ENCODE data around the gene ADAM12. TPM values are rescaled to one million over a fixed set of nuclear protein-coding genes. Genes with fewer than 3 reads are reported as not detected.
A peak's percentile ranks its signal among the peaks of the same experiment; 100 is the strongest.
"Not testable (repeated sequence)": the region's sequence is repeated elsewhere in the genome, so short reads cannot be mapped to it uniquely, and the experiment has no call there.

Gene ADAM12
- polyA plus RNA-seq, 1 donor: 2.2 TPM

DNA sequence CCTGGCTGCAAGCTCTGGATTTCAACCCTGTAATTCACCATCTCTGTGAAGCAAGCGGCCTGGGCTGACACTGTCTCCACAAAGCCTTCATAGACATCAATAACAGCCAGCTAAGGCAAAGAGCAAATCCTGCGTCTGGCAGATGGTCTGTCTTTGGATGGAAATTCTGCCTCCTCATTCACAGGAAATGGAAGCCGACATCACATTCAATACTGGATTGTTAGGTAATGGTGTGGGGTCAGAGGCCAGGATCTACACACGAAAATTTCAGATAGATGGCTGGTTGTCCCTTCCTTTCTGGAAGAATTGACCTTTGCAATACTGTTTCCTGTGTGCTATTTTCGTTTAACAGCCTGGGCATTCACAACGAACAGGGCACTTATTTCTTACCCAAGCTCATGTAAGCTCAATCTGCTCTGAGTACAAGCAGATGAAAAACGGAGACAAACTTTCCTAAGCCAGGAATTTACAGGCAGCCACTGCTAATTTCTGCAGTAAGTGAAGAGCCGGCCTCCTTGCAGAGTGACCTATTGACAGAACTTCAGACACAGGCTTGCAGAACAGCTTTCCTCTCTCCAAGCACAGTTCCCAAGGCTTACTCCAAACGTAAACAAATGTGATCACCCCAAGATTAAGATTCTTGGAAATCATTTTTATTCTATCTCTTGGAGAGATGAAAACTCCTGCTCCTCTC is 3.1 kb upstream of the ADAM12 start:
- H3K27me3 ChIP-seq (ENCODE audit: control insufficient read depth, insufficient read depth, low read length): peaks cover 29% of the 10 kb centered on the region
- DNase-seq: no peak
- 71% methylated on average over 1 of the region's 9 CpGs for WGBS (ENCODE audit: insufficient coverage, low lambda C conversion rate)

DNA sequence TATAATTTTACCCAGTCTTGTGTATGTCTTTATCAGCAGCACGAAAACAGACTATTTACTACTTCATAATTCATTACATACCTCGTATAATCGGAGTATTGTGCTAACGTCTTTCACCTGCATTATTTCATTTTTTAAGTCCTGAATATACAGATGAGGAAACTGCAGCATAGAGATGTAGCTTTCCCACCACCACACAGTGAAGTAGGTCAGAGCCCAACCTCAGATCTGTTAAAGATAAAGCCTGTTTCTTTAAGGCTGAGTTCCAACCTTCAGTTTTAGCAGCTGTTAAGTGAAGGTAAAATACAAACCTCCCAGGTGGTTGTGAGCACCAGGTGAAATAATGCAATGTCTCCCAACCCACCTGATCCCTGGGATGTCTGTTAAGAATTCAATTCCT is 2.0 kb upstream of the ADAM12 start:
- WGBS (ENCODE audit: insufficient coverage, low lambda C conversion rate): 100% methylated on average over 3 of the region's 4 CpGs
- Histone ChIP-seq H3K9me3 (ENCODE audit: control insufficient read depth, low read depth, low read length) (no peaks in the 10 kb centered on the region), H3K36me3 (ENCODE audit: control insufficient read depth, insufficient read depth, low read length) (no peaks in the 10 kb centered on the region), H3K27ac (ENCODE audit: low read length) (no peak overlapping the region), H3K4me3 (ENCODE audit: low read length) (no peak overlapping the region), H3K27me3 (ENCODE audit: control insufficient read depth, insufficient read depth, low read length) (peaks cover 36% of the 10 kb centered on the region), H3K4me1 (ENCODE audit: control insufficient read depth, insufficient read depth, low read length) (peaks cover 3% of the 10 kb centered on the region)
- no peak for DNase-seq

More for the DNA sequence above, 3.1 kb upstream of the ADAM12 start:
- H3K36me3 ChIP-seq (ENCODE audit: control insufficient read depth, insufficient read depth, low read length): no peaks in the 10 kb centered on the region
- no peak overlapping the region for H3K27ac ChIP-seq (ENCODE audit: low read length)
- H3K4me1 ChIP-seq (ENCODE audit: control insufficient read depth, insufficient read depth, low read length): peaks cover 3% of the 10 kb centered on the region
- H3K9me3 ChIP-seq (ENCODE audit: control insufficient read depth, low read depth, low read length): no peaks in the 10 kb centered on the region
- H3K4me3 ChIP-seq (ENCODE audit: low read length): no peak overlapping the region

GRCh38 chr10:126387041-126387921 is 996 bp downstream of the ADAM12 start:
- H3K4me3 ChIP-seq (ENCODE audit: low read length): no peak overlapping the region
- no peak overlapping the region for H3K27ac ChIP-seq (ENCODE audit: low read length)
- WGBS (ENCODE audit: insufficient coverage, low lambda C conversion rate): 0% methylated on average over 4 of the region's 50 CpGs
- H3K36me3 ChIP-seq (ENCODE audit: control insufficient read depth, insufficient read depth, low read length): no peaks in the 10 kb centered on the region
- peaks cover 3% of the 10 kb centered on the region for H3K4me1 ChIP-seq (ENCODE audit: control insufficient read depth, insufficient read depth, low read length)
- DNase-seq: peak in 1 of 2 donors; percentile 35
- no peaks in the 10 kb centered on the region for H3K9me3 ChIP-seq (ENCODE audit: control insufficient read depth, low read depth, low read length)
- H3K27me3 ChIP-seq (ENCODE audit: control insufficient read depth, insufficient read depth, low read length): peaks cover 39% of the 10 kb centered on the region

DNA sequence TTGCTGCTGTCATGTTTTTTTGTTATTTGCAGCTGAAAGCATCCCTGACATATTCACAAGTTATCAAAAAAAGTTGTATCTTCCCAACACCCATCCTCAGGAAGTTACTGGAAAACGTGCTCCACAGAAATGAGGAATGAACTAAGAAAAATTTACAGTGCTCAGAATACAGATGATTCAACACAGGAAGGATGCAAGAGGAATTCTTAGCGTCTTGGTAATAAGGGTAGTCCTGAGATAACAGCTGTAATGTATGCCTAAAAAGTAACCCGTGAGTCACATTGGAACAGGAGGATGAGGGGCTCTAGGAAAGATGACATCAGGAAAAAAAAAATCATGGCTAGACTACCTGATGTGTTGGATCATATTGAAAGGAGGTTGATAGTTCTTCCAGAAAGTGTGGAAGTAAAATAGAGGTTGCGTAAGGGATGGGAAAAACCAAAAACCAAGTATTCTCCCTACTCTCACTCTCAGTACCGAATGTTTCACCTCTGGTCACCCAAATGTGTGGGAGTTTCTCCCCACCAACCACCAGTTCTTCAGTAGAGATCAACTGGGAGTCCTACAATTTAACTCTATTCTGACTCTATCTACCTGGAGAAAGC is 3.9 kb downstream of the ADAM12 start:
- DNase-seq: no peak
- 94% methylated on average over 3 of the region's 5 CpGs for WGBS (ENCODE audit: insufficient coverage, low lambda C conversion rate)
- H3K27ac ChIP-seq (ENCODE audit: low read length): no peak overlapping the region

DNA sequence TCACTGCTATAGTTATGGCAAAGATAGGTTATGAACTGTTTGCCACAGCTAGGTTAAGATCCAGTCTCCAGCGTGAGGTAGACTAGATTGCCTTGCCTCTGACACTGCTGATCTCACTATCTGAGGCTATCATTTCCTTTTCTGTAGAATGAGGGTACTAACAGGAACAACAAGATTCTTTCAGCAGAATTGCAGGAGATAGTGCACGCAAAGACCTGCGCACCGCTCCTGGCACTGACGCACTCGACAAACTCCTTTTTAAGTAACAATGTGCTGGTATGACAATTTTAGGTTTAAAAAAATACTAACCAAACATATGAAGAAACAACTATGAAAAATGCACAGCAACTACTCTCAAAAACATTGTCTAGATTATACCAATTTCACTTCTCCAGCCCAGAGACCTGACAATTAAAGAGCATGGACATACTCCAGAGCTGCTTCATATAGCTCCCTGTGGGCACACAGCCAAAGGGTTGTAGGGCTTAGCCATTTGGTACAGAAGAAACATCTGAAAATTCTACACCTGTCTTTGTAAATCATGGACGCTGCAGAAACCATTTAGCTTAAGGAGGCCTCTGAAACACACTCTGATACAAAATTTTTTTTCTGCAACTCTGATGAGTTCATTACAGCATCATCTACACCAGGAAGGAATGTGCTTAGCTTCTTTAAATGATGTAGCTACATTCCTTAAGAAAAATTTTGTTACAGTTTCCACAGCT is 7.8 kb downstream of the ADAM12 start:
- DNase-seq: no peak
- no peak overlapping the region for H3K27ac ChIP-seq (ENCODE audit: low read length)
- no peaks in the 10 kb centered on the region for H3K9me3 ChIP-seq (ENCODE audit: control insufficient read depth, low read depth, low read length)
- H3K36me3 ChIP-seq (ENCODE audit: control insufficient read depth, insufficient read depth, low read length): no peaks in the 10 kb centered on the region
- peaks cover 3% of the 10 kb centered on the region for H3K27me3 ChIP-seq (ENCODE audit: control insufficient read depth, insufficient read depth, low read length)
- no peak overlapping the region for H3K4me3 ChIP-seq (ENCODE audit: low read length)
- H3K4me1 ChIP-seq (ENCODE audit: control insufficient read depth, insufficient read depth, low read length): no peaks in the 10 kb centered on the region
- 90% methylated on average over 2 of the region's 7 CpGs for WGBS (ENCODE audit: insufficient coverage, low lambda C conversion rate)

More for the DNA sequence above, 3.9 kb downstream of the ADAM12 start:
- Histone ChIP-seq H3K4me1 (ENCODE audit: control insufficient read depth, insufficient read depth, low read length) (peaks cover 3% of the 10 kb centered on the region), H3K9me3 (ENCODE audit: control insufficient read depth, low read depth, low read length) (no peaks in the 10 kb centered on the region), H3K4me3 (ENCODE audit: low read length) (no peak overlapping the region), H3K27me3 (ENCODE audit: control insufficient read depth, insufficient read depth, low read length) (peaks cover 33% of the 10 kb centered on the region), H3K36me3 (ENCODE audit: control insufficient read depth, insufficient read depth, low read length) (no peaks in the 10 kb centered on the region)

DNA sequence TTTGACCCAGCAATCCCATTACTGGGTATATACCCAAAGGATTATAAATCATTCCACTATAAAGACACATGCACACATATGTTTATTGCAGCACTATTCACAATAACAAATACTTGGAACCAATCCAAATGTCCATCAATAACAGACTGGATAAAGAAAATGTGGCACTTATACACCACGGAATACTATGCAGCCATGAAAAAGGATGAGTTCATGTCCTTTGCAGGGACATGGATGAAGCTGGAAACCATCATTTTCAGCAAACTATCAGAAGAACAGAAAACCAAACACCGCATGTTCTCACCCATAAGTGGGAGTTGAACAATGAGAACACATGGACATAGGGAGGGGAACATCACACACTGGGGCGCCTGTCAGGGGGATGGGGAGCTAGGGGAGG is 9.1 kb downstream of the ADAM12 start:
- H3K4me3 ChIP-seq (ENCODE audit: low read length); H3K27me3 ChIP-seq (ENCODE audit: control insufficient read depth, insufficient read depth, low read length); H3K9me3 ChIP-seq (ENCODE audit: control insufficient read depth, low read depth, low read length); H3K27ac ChIP-seq (ENCODE audit: low read length); H3K36me3 ChIP-seq (ENCODE audit: control insufficient read depth, insufficient read depth, low read length); DNase-seq; H3K4me1 ChIP-seq (ENCODE audit: control insufficient read depth, insufficient read depth, low read length): not testable (repeated sequence)
- WGBS (ENCODE audit: insufficient coverage, low lambda C conversion rate): no CpG with 5 or more reads among the region's 3 CpGs

DNA sequence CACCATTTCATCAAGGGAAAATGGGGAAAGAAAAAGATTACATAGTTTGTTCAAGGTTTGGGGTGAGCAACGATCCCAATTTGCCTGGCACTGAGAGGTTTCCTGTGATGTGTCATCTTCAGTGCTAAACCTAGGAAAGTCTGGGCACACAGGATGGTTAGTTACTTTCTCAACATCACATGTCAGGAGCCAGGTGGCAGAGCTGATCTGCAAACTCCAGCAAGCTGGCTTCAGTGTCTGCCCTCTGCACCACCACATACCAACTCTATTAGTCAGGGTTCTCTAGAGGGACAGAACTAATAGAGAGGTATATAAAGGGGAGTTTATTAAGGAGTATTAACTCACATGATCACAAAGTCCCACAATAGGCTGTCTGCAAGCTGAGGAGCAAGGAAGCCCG is 11.3 kb downstream of the ADAM12 start:
- no CpG with 5 or more reads among the region's 2 CpGs for WGBS (ENCODE audit: insufficient coverage, low lambda C conversion rate)

DNA sequence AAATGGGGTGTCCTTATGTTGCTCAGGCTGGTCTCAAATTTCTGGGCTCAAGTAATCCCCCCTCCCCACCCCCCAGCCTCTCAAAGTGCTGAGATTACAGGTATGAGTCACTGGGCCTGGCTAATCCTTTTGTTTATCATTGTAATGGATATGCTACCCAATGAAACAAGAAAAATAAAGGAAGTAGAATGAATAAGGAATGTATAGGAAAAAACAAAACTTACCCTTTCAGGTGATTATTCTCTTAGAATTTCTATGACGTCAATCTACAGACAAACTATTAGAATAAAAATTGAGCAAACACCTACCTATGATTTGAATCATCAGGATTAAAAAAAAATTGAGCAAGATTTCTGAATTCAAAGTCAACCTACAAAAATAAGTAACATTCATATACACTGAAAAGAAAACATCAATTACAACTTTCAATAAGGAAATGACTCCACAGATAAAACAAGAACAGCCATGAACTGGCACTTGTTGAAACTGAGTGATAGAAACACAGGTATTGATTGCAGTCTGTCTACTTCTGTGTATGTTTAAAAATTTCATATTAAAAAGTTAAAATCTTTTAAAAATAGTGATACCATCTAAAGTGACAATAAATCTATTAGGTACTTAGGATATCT is 12.2 kb downstream of the ADAM12 start:
- no peaks in the 10 kb centered on the region for H3K27me3 ChIP-seq (ENCODE audit: control insufficient read depth, insufficient read depth, low read length)
- no peak overlapping the region for H3K27ac ChIP-seq (ENCODE audit: low read length)
- WGBS (ENCODE audit: insufficient coverage, low lambda C conversion rate): no CpG with 5 or more reads among the region's 1 CpG

More for the DNA sequence above, 11.3 kb downstream of the ADAM12 start:
- Histone ChIP-seq H3K9me3 (ENCODE audit: control insufficient read depth, low read depth, low read length) (no peaks in the 10 kb centered on the region), H3K27me3 (ENCODE audit: control insufficient read depth, insufficient read depth, low read length) (no peaks in the 10 kb centered on the region), H3K36me3 (ENCODE audit: control insufficient read depth, insufficient read depth, low read length) (no peaks in the 10 kb centered on the region), H3K27ac (ENCODE audit: low read length) (no peak overlapping the region), H3K4me1 (ENCODE audit: control insufficient read depth, insufficient read depth, low read length) (no peaks in the 10 kb centered on the region), H3K4me3 (ENCODE audit: low read length) (no peak overlapping the region)
- DNase-seq: no peak

DNA sequence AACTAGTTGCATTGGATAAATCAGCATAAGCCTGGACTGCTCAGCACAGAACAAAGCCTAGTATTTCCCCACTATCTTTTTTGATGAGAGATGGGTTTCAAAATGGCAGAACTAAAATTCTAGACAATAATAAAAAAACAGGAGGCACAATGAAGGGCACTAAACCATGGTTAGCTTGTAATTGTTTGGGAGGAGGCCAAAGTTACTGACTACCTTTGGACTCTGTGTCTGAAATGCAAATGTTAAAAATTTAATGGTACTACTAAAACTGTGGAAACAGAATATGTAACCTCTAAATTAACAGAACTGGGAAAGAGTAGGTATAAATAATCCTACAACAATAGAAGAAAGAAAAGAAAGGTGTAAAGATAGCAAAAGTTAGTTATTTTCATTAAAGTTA is 13.0 kb downstream of the ADAM12 start:
- Histone ChIP-seq H3K9me3 (ENCODE audit: control insufficient read depth, low read depth, low read length) (no peaks in the 10 kb centered on the region), H3K4me3 (ENCODE audit: low read length) (no peak overlapping the region), H3K4me1 (ENCODE audit: control insufficient read depth, insufficient read depth, low read length) (no peaks in the 10 kb centered on the region), H3K27me3 (ENCODE audit: control insufficient read depth, insufficient read depth, low read length) (no peaks in the 10 kb centered on the region), H3K27ac (ENCODE audit: low read length) (no peak overlapping the region), H3K36me3 (ENCODE audit: control insufficient read depth, insufficient read depth, low read length) (no peaks in the 10 kb centered on the region)
- DNase-seq: no peak

More for the DNA sequence above, 12.2 kb downstream of the ADAM12 start:
- Histone ChIP-seq H3K36me3 (ENCODE audit: control insufficient read depth, insufficient read depth, low read length) (no peaks in the 10 kb centered on the region), H3K4me3 (ENCODE audit: low read length) (no peak overlapping the region), H3K9me3 (ENCODE audit: control insufficient read depth, low read depth, low read length) (no peaks in the 10 kb centered on the region), H3K4me1 (ENCODE audit: control insufficient read depth, insufficient read depth, low read length) (no peaks in the 10 kb centered on the region)
- no peak for DNase-seq

GRCh38 chr10:126374435-126374834 is 13.8 kb downstream of the ADAM12 start:
- Histone ChIP-seq H3K27ac (ENCODE audit: low read length) (no peak overlapping the region), H3K4me1 (ENCODE audit: control insufficient read depth, insufficient read depth, low read length) (no peaks in the 10 kb centered on the region), H3K9me3 (ENCODE audit: control insufficient read depth, low read depth, low read length) (no peaks in the 10 kb centered on the region), H3K27me3 (ENCODE audit: control insufficient read depth, insufficient read depth, low read length) (no peaks in the 10 kb centered on the region), H3K36me3 (ENCODE audit: control insufficient read depth, insufficient read depth, low read length) (no peaks in the 10 kb centered on the region), H3K4me3 (ENCODE audit: low read length) (no peak overlapping the region)
- no peak for DNase-seq
- WGBS (ENCODE audit: insufficient coverage, low lambda C conversion rate): 86% methylated on average over 2 of the region's 2 CpGs
